Ramos (cell line): ENCODE results near the gene PLD6.
"Not testable (repeated sequence)": the region's sequence is repeated elsewhere in the genome, so short reads cannot be mapped to it uniquely, and the experiment has no call there.

ENCODE experiments used
- in situ Hi-C: fragments of 300-500 bp; cut with MboI; formaldehyde crosslinking; loops from one replicate; pipeline ENCODE4 v1.14.3; 2022; ENCODE audit warnings: low sequenced_read_pairs; ENCODE audit not compliant: unreplicated experiment

Gene PLD6

GRCh38 chr17:17206124-17206912 is at the start of gene PLD6:
PLD6 (minus strand) TSS chr17:17206333; CDS start chr17:17206286, 47 bp downstream.
- in situ Hi-C loops, result no loop called here

- in situ Hi-C loops, result not testable (repeated sequence)
These were observed 49.6 kb upstream of the PLD6 start for GRCh38 chr17:17255689-17256088.

- in situ Hi-C loops, result no loop called here
These were observed 47.9 kb upstream of the PLD6 start for GRCh38 chr17:17254036-17254435.

GRCh38 chr17:17253406-17253805 is 47.3 kb upstream of the PLD6 start:
- in situ Hi-C loops, result no loop called here

- in situ Hi-C loops, result no loop called here
These were observed 46.1 kb upstream of the PLD6 start for GRCh38 chr17:17252149-17252661.

- in situ Hi-C loops, result no loop called here
These were observed 40.7 kb upstream of the PLD6 start for GRCh38 chr17:17246879-17247278.

- in situ Hi-C loops, result no loop called here
These were observed 37.0 kb upstream of the PLD6 start for GRCh38 chr17:17243163-17243562.

- in situ Hi-C loops, result no loop called here
These were observed 36.1 kb upstream of the PLD6 start for GRCh38 chr17:17242246-17242645.

- in situ Hi-C loops, result no loop called here
These were observed 35.5 kb upstream of the PLD6 start for GRCh38 chr17:17241656-17242055.

- in situ Hi-C loops, result no loop called here
These were observed 33.7 kb upstream of the PLD6 start for GRCh38 chr17:17239832-17240231.

GRCh38 chr17:17237026-17237799 is 31.1 kb upstream of the PLD6 start, which contains the start of gene FLCN:
FLCN (minus strand) TSS chr17:17237168; CDS start chr17:17228137, 9,031 bp downstream.
- in situ Hi-C loops, result no loop called here

- in situ Hi-C loops, result no loop called here
These were observed 30.3 kb upstream of the PLD6 start for GRCh38 chr17:17236295-17237025.

- in situ Hi-C loops, result no loop called here
These were observed 29.4 kb upstream of the PLD6 start for GRCh38 chr17:17235212-17236174.

GRCh38 chr17:17232303-17232621 is 26.1 kb upstream of the PLD6 start:
- in situ Hi-C loops, result no loop called here

- in situ Hi-C loops, result no loop called here
These were observed 25.6 kb upstream of the PLD6 start for GRCh38 chr17:17231621-17232302.

- in situ Hi-C loops, result no loop called here
These were observed 23.6 kb upstream of the PLD6 start for GRCh38 chr17:17229416-17230384.

GRCh38 chr17:17228521-17229279 is 22.6 kb upstream of the PLD6 start:
- in situ Hi-C loops, result no loop called here
